Uterus (tissue), 4 donors: ENCODE results near the gene SOWAHA. TPM values are rescaled to one million over a fixed set of nuclear protein-coding genes. Genes with fewer than 3 reads are reported as not detected.

ENCODE experiments used
- DNase-seq, 2 donors: peaks; one replicate each; pipeline ENCODE4 v3.0.0-alpha.2; 2019 to 2020
- H3K27ac ChIP-seq, 2 donors: fragments of 200-600 bp; sonication (generic); 1 replicate in 1 of 2; 2 replicates in 1 of 2; pipeline ENCODE4 v1.5.1; 2016 to 2018
- H3K27me3 ChIP-seq, 2 donors: fragments of 200-600 bp; sonication (generic); one replicate each; pipeline ENCODE4 v1.5.1; 2018 to 2019; ENCODE audit warnings: control low read depth in 1 of 2
- H3K36me3 ChIP-seq, 2 donors: fragments of 200-600 bp; sonication (generic); one replicate each; pipeline ENCODE4 v1.5.1; 2019; ENCODE audit warnings: control low read depth in 1 of 2
- H3K4me1 ChIP-seq, 2 donors: fragments of 200-600 bp; sonication (generic); one replicate each; pipeline ENCODE4 v1.5.1; 2018 to 2019; ENCODE audit warnings: control low read depth in 1 of 2
- H3K4me3 ChIP-seq, 2 donors: fragments of 200-600 bp; sonication (generic); 1 replicate in 1 of 2; 2 replicates in 1 of 2; pipeline ENCODE4 v1.5.1; 2018 to 2019; ENCODE audit warnings: mild to moderate bottlenecking in 1 of 2
- H3K9me3 ChIP-seq, 2 donors: fragments of 200-600 bp; sonication (generic); one replicate each; pipeline ENCODE4 v1.5.1; 2019; ENCODE audit warnings: control low read depth in 1 of 2
- CTCF ChIP-seq, 4 experiments: fragments of 200-600 bp in 2 of 4; fragments of 450-650 bp in 2 of 4; sonication (generic) in 2 of 4; IDR thresholded peaks; one replicate each; pipeline ENCODE4 v1.5.1; 2016 to 2019; ENCODE audit warnings: antibody characterized with exemption in 4 of 4, mild to moderate bottlenecking in 2 of 4, moderate library complexity in 1 of 4
- POLR2A ChIP-seq, 2 donors: fragments of 450-650 bp; IDR thresholded peaks; one replicate each; pipeline ENCODE4 v1.6.1; 2016; ENCODE audit warnings: antibody characterized with exemption in 2 of 2, mild to moderate bottlenecking in 1 of 2, moderate library complexity in 1 of 2
- intact Hi-C: fragments of 100-400 bp; cut with DNase I; formaldehyde crosslinking; loops from one replicate; pipeline ENCODE4 v1.15.1; 2023; ENCODE audit warnings: low total_unique reads
- total RNA-seq, 4 donors: library from RNA; depleted of rRNA in 3 of 4; stranded (reverse); fragments of >200 nt in 3 of 4; gene quantifications; one replicate each; pipeline versions ENCODE4 v1.1.0 to v1.2.4, GENCODE V29; 2014 to 2023
- donor health status: DM: yes; HTN: yes; CAD: no.

Gene SOWAHA
- total RNA-seq, 4 donors from 2014 or later = under 0.01 to 0.14 (median 0.12) TPM; not detected in 1

GRCh38 chr5:132821791-132822190, 8.7 kb downstream of the SOWAHA start:
- H3K4me1 ChIP-seq = peaks cover 0 to 3% of the 10 kb centered on the region in 2 donors

GRCh38 chr5:132822650-132823480, 9.8 kb downstream of the SOWAHA start:
- Histone ChIP-seq H3K36me3 (no peaks in the 10 kb centered on the region), H3K27me3 (no peaks in the 10 kb centered on the region), H3K4me3 (no peak overlapping the region), H3K27ac (no peak overlapping the region), H3K9me3 (no peaks in the 10 kb centered on the region), H3K4me1 (peaks cover 0 to 3% of the 10 kb centered on the region in 2 donors)
- DNase-seq = peak in 1 of 2 donors; percentile 15
- intact Hi-C loops = loop anchor here (10.0 kb wide), 1 partner anchor 62 kb away; no protein-coding TSS in a partner anchor
- TF ChIP-seq POLR2A (IDR thresholded peaks at IDR 0.05) (no peak), CTCF (IDR thresholded peaks at IDR 0.05) (peak in 1 of 4 experiments; percentile 19)

More at GRCh38 chr5:132821791-132822190, 8.7 kb downstream of the SOWAHA start:
- Histone ChIP-seq H3K4me3 (no peak overlapping the region), H3K36me3 (no peaks in the 10 kb centered on the region), H3K27ac (no peak overlapping the region), H3K9me3 (no peaks in the 10 kb centered on the region), H3K27me3 (no peaks in the 10 kb centered on the region)
- TF ChIP-seq CTCF (IDR thresholded peaks at IDR 0.05) (no peak), POLR2A (IDR thresholded peaks at IDR 0.05) (no peak)
- no peak for DNase-seq
- intact Hi-C loops = loop anchor here (10.0 kb wide), 1 partner anchor 63 kb away; no protein-coding TSS in a partner anchor

GRCh38 chr5:132823481-132824050, 10.5 kb downstream of the SOWAHA start:
- DNase-seq = no peak
- TF ChIP-seq CTCF (IDR thresholded peaks at IDR 0.05) (no peak), POLR2A (IDR thresholded peaks at IDR 0.05) (no peak)
- no peaks in the 10 kb centered on the region for H3K9me3 ChIP-seq
- H3K4me1 ChIP-seq = peaks cover 0 to 3% of the 10 kb centered on the region in 2 donors
- H3K4me3 ChIP-seq = no peak overlapping the region
- no peaks in the 10 kb centered on the region for H3K36me3 ChIP-seq
- intact Hi-C loops = loop anchor here (10.0 kb wide), 1 partner anchor 61 kb away; no protein-coding TSS in a partner anchor
- no peaks in the 10 kb centered on the region for H3K27me3 ChIP-seq
- no peak overlapping the region for H3K27ac ChIP-seq

- no peak overlapping the region for H3K4me3 ChIP-seq
- no peaks in the 10 kb centered on the region for H3K9me3 ChIP-seq
- no peaks in the 10 kb centered on the region for H3K27me3 ChIP-seq
- H3K27ac ChIP-seq = no peak overlapping the region
- intact Hi-C loops = loop anchor here (10.0 kb wide), 1 partner anchor 60 kb away; no protein-coding TSS in a partner anchor
- no peak for TF ChIP-seq CTCF (IDR thresholded peaks at IDR 0.05)
- TF ChIP-seq POLR2A (IDR thresholded peaks at IDR 0.05) = no peak
- DNase-seq = no peak
- H3K36me3 ChIP-seq = no peaks in the 10 kb centered on the region
- H3K4me1 ChIP-seq = peaks cover 0 to 3% of the 10 kb centered on the region in 2 donors
These were observed 11.3 kb downstream of the SOWAHA start for GRCh38 chr5:132824426-132824825.
